Measurements from ENCODE around the gene ARMH3.

ARMH3 gene

DNA sequence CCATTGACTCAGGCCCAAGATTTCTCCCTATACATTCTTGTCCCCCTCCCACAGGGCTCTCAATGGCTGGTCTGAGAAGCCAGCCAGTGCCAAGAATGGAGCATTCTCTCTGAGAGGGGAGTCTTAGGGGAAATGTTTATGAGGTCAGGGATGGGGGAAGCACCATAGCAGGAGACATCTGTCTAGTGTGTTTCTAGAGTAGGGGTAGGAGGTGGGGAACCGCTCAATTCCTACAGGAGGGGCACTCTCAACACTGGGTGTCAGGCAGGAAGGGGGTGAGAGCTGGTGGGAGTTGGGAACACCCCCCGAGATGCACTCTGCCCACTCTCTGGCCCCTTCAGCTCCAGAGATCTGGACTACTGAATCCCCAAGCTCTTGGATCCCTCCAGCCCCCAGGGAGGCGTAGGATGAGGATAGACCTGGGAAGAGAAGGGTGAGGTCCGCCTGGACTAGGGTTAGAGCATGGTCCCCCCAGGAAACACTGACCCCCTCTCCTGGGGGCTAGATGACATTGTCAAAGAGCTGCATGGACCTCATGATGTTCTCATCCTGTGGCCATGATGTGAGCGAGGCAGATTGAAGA lies 229.0 kb downstream of the ARMH3 start:
- DNase-seq, result no peak

DNA sequence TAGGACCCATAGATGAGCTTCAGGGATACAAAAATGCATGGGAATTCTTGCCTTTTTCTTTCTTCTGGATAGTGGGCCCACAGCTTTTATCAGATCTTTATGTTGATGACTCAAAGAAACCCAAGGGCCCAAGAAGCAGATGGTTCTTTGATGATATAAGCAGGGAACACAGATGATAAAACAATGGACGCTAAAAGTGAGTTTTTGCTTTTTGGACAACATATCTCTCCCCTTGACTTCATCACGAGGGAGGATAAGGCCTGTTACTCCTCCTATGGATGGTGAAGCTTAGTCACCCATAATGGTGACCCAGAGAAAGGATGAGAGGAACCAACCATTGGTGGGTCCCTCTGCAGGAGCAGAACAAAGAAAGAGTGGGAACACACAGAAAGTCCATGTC lies 231.2 kb downstream of the ARMH3 start:
- no peak for DNase-seq

- DNase-seq, result no peak
Observed at GRCh38 chr10:101818872-101819633, 236.9 kb downstream of the ARMH3 start.

DNA sequence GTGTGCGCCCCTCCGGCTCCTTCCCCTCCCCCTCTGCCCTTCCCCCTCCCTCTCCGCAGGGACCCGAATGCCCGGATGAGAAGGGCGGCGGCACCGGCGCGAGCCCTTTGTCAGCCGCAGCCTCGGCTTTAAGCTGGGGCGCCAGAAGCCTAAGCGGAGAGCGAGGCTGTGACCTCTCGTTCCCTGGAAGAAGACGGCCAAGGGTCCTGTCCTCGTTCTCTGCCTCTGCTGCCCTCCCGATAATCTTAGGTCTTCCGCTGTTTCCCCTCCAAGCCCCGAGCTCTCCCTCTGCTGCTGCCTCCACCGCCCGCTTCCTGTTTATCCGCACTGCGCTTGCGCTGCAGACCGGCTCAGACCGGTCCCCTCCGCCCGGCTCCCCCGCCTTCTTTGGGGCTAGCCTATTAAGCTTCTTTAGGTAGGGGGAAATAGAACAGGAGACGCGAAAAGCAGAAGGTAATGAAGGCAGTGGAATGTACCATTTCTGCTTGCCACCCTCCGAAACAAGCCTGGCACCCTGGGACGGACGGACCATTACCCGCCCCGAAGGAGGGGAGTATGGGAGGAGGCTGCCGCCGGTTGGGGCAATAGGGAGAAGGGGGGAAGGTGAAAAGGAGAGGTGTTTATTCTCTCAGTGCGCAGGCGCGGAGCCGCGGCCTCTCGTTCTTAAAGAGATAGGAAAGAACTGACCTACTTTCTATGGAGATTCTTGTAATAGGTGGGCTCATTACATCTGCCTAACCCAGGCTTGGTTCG lies 237.7 kb downstream of the ARMH3 start, which contains the start of gene OGA:
Gene OGA, minus strand, starts transcription at position 326 of the 753 bp plus-strand sequence. CDS start 422 bp downstream, outside the sequence.
- DNase-seq, result peak; percentile 99

DNA sequence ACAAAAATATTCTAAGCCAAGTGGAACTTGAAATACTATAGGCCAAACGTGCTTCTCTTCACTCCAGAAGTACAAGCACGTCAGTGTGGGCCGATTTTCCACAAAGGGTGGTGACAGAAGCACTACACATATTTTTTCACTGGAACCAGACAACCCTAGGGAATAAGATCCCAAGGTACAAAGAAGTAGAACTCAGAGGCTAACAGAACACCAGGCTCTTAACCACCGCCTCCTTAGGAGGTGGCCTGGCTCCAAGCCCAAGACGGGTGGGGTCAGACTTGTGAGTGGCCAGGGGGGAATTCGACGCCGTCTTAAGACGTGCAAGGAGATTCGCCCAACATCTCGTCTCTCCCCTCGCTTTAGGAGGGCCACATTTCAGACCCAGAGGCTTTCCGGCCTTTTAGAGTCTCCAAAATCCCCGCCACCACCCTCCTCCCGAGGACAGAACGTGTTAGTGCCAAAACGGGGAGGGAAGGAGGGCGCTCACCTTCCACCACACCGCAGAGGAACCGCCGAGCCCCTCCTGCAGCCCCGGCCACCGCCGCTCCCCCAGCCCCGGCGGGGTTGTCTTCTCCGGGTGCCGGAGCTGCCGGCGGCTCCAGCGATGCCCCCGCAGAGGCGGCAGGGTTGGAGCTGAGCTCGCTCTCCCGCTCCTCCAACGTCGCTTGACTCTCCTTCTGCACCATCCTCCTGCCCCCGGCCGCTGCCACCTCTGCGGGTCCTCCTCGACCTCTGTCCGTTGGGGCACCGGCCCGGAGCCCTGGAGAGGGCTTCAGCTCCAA lies 238.4 kb downstream of the ARMH3 start:
- peak; percentile 33 for DNase-seq

DNA sequence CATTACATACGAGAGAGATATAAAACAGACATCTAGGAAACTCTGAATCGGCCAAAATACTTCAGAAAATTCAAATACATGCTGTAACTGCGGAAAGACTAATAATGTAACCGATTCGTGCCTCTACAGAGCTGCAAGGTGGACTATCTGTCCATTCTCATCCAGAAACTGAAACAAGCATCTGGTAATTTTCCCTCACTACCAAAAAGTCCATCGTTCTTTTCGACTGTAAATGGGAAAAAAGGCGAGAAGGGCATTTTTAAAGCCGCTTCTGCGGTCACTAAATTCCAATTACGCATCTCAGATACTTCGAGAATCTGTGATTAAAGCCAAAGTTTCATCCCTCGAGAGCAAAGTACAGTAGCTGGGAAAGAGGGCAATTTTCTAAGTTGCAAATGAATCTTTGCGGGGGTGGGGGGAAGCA lies 239.0 kb downstream of the ARMH3 start:
- no peak for DNase-seq

- no peak for DNase-seq
Observed at GRCh38 chr10:101816376-101816775, 239.6 kb downstream of the ARMH3 start.

DNA sequence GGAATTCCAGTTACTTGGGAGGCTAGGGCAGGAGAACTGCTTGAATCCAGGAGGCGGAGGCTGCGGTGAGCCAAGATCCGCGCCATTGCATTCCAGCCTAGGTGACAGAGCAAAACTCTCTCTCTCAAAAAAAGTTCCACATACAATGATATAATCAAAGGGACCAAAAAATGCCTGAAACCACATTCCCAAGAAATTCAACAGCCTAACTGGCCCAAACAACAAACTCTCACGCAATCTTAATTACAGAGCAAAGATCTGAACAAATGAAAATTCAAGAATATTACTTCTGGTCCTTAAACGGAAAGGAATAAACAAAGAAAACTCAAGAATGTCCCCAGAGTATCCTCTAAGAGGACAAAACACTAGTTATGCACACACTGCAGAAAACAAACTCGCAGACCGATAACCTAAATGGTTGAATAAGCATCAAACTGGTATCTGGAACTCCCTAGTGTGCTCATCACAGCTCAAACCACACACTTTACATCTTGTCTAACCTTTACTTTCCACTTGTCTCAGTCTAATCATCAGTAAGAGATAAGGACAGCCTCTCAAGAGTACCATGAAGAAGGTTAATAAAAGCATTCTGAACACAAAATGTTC lies 241.4 kb downstream of the ARMH3 start:
- DNase-seq, result no peak

DNA sequence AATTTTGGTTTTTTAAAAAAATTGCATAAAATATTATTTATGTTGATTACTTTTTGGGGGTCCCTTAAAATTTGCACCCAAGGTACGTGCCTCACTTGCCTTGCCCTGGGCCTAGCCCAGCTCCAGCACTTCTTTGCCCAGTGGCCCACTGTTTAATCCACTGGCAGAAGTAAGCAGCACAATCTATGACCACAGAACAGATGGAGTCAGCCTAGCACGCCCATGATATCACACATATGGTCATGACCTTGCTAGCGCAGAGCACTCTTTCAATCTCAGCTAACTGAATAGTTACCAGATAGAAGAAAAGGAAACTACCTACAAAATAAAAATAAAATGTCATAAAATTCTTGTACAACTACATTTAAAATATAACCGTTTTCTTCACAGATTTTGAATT lies 243.4 kb downstream of the ARMH3 start:
- DNase-seq, result no peak

GRCh38 chr10:101807158-101807557 lies 248.8 kb downstream of the ARMH3 start:
- DNase-seq, result no peak

DNA sequence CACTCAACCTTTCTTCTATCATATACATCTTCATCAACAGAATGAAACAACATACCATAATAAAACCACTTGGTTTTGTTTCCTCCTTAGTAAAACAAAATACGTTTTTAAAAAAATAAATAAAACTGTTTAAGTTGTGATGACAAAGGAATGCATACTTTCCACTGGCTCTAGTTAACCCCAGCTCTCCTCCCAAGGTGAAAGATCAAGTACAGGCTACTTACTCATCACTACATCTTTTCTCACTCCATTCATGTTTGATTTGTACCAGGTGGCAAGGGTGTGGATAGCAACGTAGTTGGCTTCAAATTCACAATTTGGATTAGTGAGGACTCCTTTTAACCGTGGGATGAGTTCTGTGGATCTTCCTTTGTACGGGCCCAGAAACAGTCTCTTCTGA lies 252.5 kb downstream of the ARMH3 start:
- DNase-seq, result no peak

DNA sequence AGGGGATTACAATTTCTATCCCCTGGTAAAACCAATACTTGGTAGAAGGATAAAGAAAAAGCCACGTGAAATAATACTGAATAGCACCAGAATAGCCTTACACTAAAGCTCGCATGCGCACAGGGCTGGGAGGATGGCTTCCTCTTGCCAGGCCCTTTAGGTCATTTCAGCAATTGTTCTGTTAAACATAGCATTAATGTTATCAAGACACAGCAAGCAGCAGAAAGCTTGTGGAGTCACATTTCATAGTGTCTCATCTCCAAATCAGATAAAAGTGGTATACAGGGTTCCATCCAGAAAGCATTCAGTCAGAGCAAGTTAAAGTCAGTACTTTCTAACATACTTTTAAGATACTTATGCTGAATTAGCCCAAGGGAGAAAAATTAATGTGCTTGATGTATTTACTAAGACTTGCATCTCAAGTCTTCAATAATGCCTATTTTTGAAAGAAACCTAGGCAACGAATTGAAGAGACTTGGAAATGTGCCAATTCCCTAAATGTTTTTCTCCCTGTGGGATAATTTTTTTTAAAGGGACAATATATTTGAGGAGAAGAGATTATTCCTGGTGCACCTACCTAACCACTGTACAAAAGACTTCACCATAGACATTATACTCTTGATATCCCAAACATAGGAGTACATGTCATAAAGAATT lies 258.4 kb downstream of the ARMH3 start:
- DNase-seq, result no peak

Measured in CD4-positive, alpha-beta T cell treated with Interleukin-21 for 1 hour (primary cell).